Suppressor macrophage treated with lipopolysaccharide for 1 hour (primary cell): ENCODE data around the gene FLNB.

Source experiments
- DNase-seq, 3 donors: peaks; one replicate each; pipeline ENCODE4 v3.0.0-alpha.2; 2020 to 2022

FLNB gene

GRCh38 chr3:58184309-58184981 lies 176.2 kb downstream of the FLNB start:
- no peak for DNase-seq

- no peak for DNase-seq
Observed at GRCh38 chr3:58184982-58185360, 176.7 kb downstream of the FLNB start.

- DNase-seq, result no peak
Observed at GRCh38 chr3:58188173-58188564, 179.9 kb downstream of the FLNB start.

GRCh38 chr3:58188921-58189451 lies 180.8 kb downstream of the FLNB start:
- peak in 1 of 3 donors; percentile 28 for DNase-seq

- DNase-seq, result no peak
Observed at GRCh38 chr3:58189691-58190090, 181.5 kb downstream of the FLNB start.

- no peak for DNase-seq
Observed at GRCh38 chr3:58190291-58190690, 182.1 kb downstream of the FLNB start.

GRCh38 chr3:58190882-58191281 lies 182.7 kb downstream of the FLNB start:
- DNase-seq, result no peak

- DNase-seq, result no peak
Observed at GRCh38 chr3:58191361-58191991, 183.3 kb downstream of the FLNB start.

GRCh38 chr3:58192069-58192468 lies 183.8 kb downstream of the FLNB start:
- no peak for DNase-seq

GRCh38 chr3:58193682-58194407 lies 185.6 kb downstream of the FLNB start:
- DNase-seq, result no peak

- DNase-seq, result no peak
Observed at GRCh38 chr3:58197588-58197987, 189.4 kb downstream of the FLNB start.

GRCh38 chr3:58198362-58198761 lies 190.1 kb downstream of the FLNB start:
- DNase-seq, result peak in 2 of 3 donors; percentile 34 to 42

- no peak for DNase-seq
Observed at GRCh38 chr3:58198804-58199203, 190.6 kb downstream of the FLNB start.

- DNase-seq, result no peak
Observed at GRCh38 chr3:58200121-58200709, 192.0 kb downstream of the FLNB start.

- DNase-seq, result no peak
Observed at GRCh38 chr3:58200846-58201355, 192.7 kb downstream of the FLNB start.

GRCh38 chr3:58201451-58201850 lies 193.2 kb downstream of the FLNB start:
- DNase-seq, result peak in 1 of 3 donors; percentile 23

GRCh38 chr3:58202917-58203360 lies 194.7 kb downstream of the FLNB start:
- DNase-seq, result no peak

GRCh38 chr3:58203541-58203940 lies 195.3 kb downstream of the FLNB start:
- DNase-seq, result no peak

- DNase-seq, result peak; percentile 29 to 33 (median 30)
Observed at GRCh38 chr3:58204720-58205119, 196.5 kb downstream of the FLNB start.

- no peak for DNase-seq
Observed at GRCh38 chr3:58205981-58206380, 197.8 kb downstream of the FLNB start.

- peak; percentile 50 to 71 (median 68) for DNase-seq
Observed at GRCh38 chr3:58206406-58207011, 198.3 kb downstream of the FLNB start.

- DNase-seq, result no peak
Observed at GRCh38 chr3:58207954-58208353, 199.7 kb downstream of the FLNB start.

- no peak for DNase-seq
Observed at GRCh38 chr3:58209933-58210332, 201.7 kb downstream of the FLNB start.
